K562 (cell line): ENCODE results near the gene CGN. TPM values are rescaled to one million over a fixed set of nuclear protein-coding genes. Genes with fewer than 3 reads are reported as not detected.
A peak's percentile ranks its signal among the peaks of the same experiment; 100 is the strongest.

Source experiments
- ATAC-seq: fragments of 200-7000 bp; cut with Tn5 transposase; 3 replicates; pipeline ENCODE4 v1.9.1; 2020; ENCODE audit warnings: moderate library complexity
- BruUV-seq: library from RNA; stranded (reverse); fragments of 400-500 nt; replicated peaks from 2 replicates; lab custom pipeline; 2021; lab: Mats Ljungman, UMichigan
- CTCF ChIA-PET: fragments of 300-600 bp; formaldehyde crosslinking; extraction: SDS; loops from one replicate; lab custom pipeline; 2021; ENCODE audit warnings: low intra/inter-chr PET ratio; lab: Yijun Ruan, JAX
- POLR2A ChIA-PET: fragments of 300-600, 350-650 bp; sonication (Branson Sonifier 250); formaldehyde crosslinking; extraction: SDS; loops from one replicate; lab custom pipeline; 2021; ENCODE audit warnings: antibody characterized with exemption, inconsistent platforms; lab: Yijun Ruan, JAX
- DNase-seq, 4 experiments: peaks; one replicate each; pipeline versions ENCODE4 v3.0.0 to v3.0.0-alpha.2; 2011 to 2018; ENCODE audit warnings: low spot score in 3 of 4, mixed read lengths in 3 of 4; ENCODE audit errors: extremely low read depth in 1 of 4
- FAIRE-seq: peaks from 2 replicates; lab custom pipeline; 2011; peaks lifted over from hg19 to GRCh38; lab: Jason Lieb, UNC
- H2AFZ ChIP-seq: 2 replicates; pipeline ENCODE4 v1.6.0; 2011; ENCODE audit warnings: low read depth, low read length, control low read depth, inconsistent platforms
- H3K27ac ChIP-seq: fragments of 200-600 bp; 3 replicates; pipeline ENCODE4 v1.8.0; 2011; ENCODE audit warnings: low read depth, mild to moderate bottlenecking, control low read depth, inconsistent platforms, low read length, moderate library complexity, mixed read lengths; ENCODE audit errors: extremely low read depth
- H3K27me3 ChIP-seq, 2 experiments: fragments of 300-600 bp in 1 of 2; 2 replicates in 1 of 2; 3 replicates in 1 of 2; pipeline versions ENCODE4 v1.6.0 to v1.8.0; 2011; ENCODE audit warnings: inconsistent platforms in 2 of 2, low read length in 2 of 2, mild to moderate bottlenecking in 1 of 2, mixed read lengths in 1 of 2, moderate library complexity in 1 of 2; ENCODE audit not compliant: control insufficient read depth in 2 of 2, insufficient read depth in 2 of 2
- H3K36me3 ChIP-seq: fragments of 300-600 bp; 3 replicates; pipeline ENCODE4 v1.8.0; 2011; ENCODE audit warnings: mild to moderate bottlenecking, low read length, inconsistent platforms; ENCODE audit not compliant: control insufficient read depth, insufficient read depth
- H3K4me1 ChIP-seq, 2 experiments: fragments of 200-600 bp in 1 of 2; replicated peaks in 1 of 2; 2 replicates in 1 of 2; 3 replicates in 1 of 2; pipeline versions ENCODE4 v1.5.1 to v1.8.0; 2011; ENCODE audit warnings: inconsistent platforms in 2 of 2, low read length in 2 of 2, mild to moderate bottlenecking in 1 of 2, mixed read lengths in 1 of 2, moderate library complexity in 1 of 2; ENCODE audit not compliant: control insufficient read depth in 2 of 2, insufficient read depth in 2 of 2
- H3K4me2 ChIP-seq: 2 replicates; pipeline ENCODE4 v1.6.1; 2011; ENCODE audit warnings: low read length, control low read depth, inconsistent platforms, mixed read lengths; ENCODE audit not compliant: insufficient read depth
- H3K4me3 ChIP-seq: fragments of 200-600 bp; sonication (generic), shearing (Covaris generic); 2 replicates; pipeline ENCODE4 v1.5.1; 2016; ENCODE audit warnings: control low read depth, inconsistent platforms
- H3K79me2 ChIP-seq: fragments of 200-600 bp; 3 replicates; pipeline ENCODE4 v1.8.0; 2011; ENCODE audit warnings: low read length, inconsistent platforms; ENCODE audit not compliant: control insufficient read depth, insufficient read depth
- H3K9ac ChIP-seq, 2 experiments: 2 replicates each; pipeline versions ENCODE4 v1.6.0 to v1.6.1; 2011; ENCODE audit warnings: low read depth in 2 of 2, low read length in 2 of 2, control low read depth in 1 of 2, inconsistent platforms in 1 of 2, mild to moderate bottlenecking in 1 of 2, mixed read lengths in 1 of 2; ENCODE audit not compliant: insufficient read depth in 1 of 2
- H3K9me1 ChIP-seq: one replicate; pipeline ENCODE4 v1.6.0; 2011; ENCODE audit warnings: inconsistent platforms, mild to moderate bottlenecking, low read length, moderate library complexity; ENCODE audit not compliant: control insufficient read depth, insufficient read depth
- H3K9me3 ChIP-seq: replicated peaks from 2 replicates; pipeline ENCODE4 v1.5.1; 2011; ENCODE audit warnings: low read depth, low read length, inconsistent platforms; ENCODE audit not compliant: control insufficient read depth, insufficient read depth
- H4K20me1 ChIP-seq: replicated peaks from 2 replicates; pipeline ENCODE4 v1.6.1; 2011; ENCODE audit warnings: low read length, inconsistent platforms, mixed read lengths; ENCODE audit not compliant: control insufficient read depth, insufficient read depth
- BACH1 ChIP-seq: fragments of 200-800 bp; sonication (Bioruptor generic); IDR thresholded peaks from 2 replicates; pipeline ENCODE4 v1.6.1; 2016; ENCODE audit warnings: missing genetic modification characterization, missing compliant biosample characterization
- TCFL5 ChIP-seq: fragments of 250-450 bp; sonication (Bioruptor Pico); conservative IDR thresholded peaks from 2 replicates; pipeline ENCODE4 v1.6.1; 2021; ENCODE audit warnings: mild to moderate bottlenecking, moderate library complexity, matching md5 sums
- ZNF146 ChIP-seq: IDR thresholded peaks from one replicate; pipeline ENCODE4 v1.6.1; 2018; ENCODE audit warnings: missing compliant biosample characterization; ENCODE audit not compliant: unreplicated experiment
- WGBS: fragments of 100-300 bp; shearing (Covaris generic); methylation state at CpG from one replicate; pipeline ENCODE4 v1.1.6; 2016; ENCODE audit warnings: low coverage, mixed read lengths; ENCODE audit not compliant: insufficient coverage; ENCODE audit errors: missing lambda C conversion rate; 5-methylcytosine and 5-hydroxymethylcytosine counted together
- in situ Hi-C: fragments of 300-500 bp; cut with MboI; formaldehyde crosslinking; loops from 4 replicates; pipeline ENCODE4 v1.15.0; 2018; ENCODE audit warnings: inconsistent platforms, mixed read lengths
- intact Hi-C: fragments of 100-400 bp; cut with micrococcal nuclease; formaldehyde crosslinking; loops from 2 replicates; pipeline ENCODE4 v1.14.2; 2022
- polyA plus RNA-seq, 8 experiments: library from polyadenylated mRNA; depleted of rRNA in 4 of 8; stranded (reverse) in 5 of 8; unstranded in 3 of 8; fragments of >200 nt; fragmentation: Nextera tagmentation in 2 of 8; fragmentation: Illumina TruSeq in 1 of 8; extraction: Ambion mirVana in 2 of 8; extraction: Trizol in 1 of 8; gene quantifications; 2 replicates each; pipeline versions ENCODE4 v1.2.1 to v1.2.3, GENCODE V29; 2011 to 2014; ENCODE audit warnings: inconsistent platforms in 1 of 8, missing spikeins in 1 of 8
- total RNA-seq, 7 experiments: library from RNA; depleted of rRNA in 6 of 7; stranded (reverse); fragments of >200 nt in 6 of 7; fragmentation: Illumina TruSeq in 2 of 7; extraction: Trizol in 2 of 7; gene quantifications; 2 replicates each; pipeline versions ENCODE4 v1.2.1 to v1.2.3, GENCODE V29; 2011 to 2021; ENCODE audit warnings: low replicate concordance in 1 of 7
- TF ChIP-seq, protein P1 (sequence below): IDR thresholded peaks from 3 replicates; pipeline ENCODE4 v1.6.1; 2011; ENCODE audit warnings: borderline replicate concordance, mild to moderate bottlenecking; ENCODE audit not compliant: insufficient read length, insufficient read depth

CGN gene
- total and polyA plus RNA-seq, 9 of the 15 experiments (the other 6 are each of a cell fraction or from before 2014, with no cell fraction given), result 0.03 to 1.4 (median 0.14) TPM; not detected in 2

DNA sequence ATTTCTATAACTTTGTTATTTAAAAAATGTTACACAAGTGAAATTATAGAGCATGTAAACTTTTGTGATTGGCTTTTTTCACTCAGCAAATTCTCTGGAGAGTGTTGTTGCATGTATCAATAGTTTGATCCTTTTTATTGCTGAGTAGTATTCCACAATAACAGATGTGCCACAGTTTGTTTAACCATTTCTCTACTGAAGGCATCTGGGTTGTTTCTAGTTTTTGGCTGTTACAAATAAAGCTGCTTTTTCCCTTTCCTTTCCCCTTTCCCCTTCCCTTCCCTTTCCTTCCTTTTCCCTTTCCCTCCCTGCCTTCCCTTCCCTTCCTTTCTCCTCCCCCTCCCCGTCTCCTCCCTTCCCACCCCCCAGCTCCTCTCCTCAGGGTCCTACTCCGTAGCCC is 44.9 kb downstream of the CGN start:
- Histone ChIP-seq H3K4me1 (no peaks in the 10 kb centered on the region), H3K9me3 (no peaks in the 10 kb centered on the region), H3K27me3 (peaks cover 18 to 25% of the 10 kb centered on the region in 2 experiments), H3K9me1 (no peaks in the 10 kb centered on the region), H2AFZ (no peak overlapping the region), H4K20me1 (0 out of 2 replicates have a peak, but pooled peaks cover 4% of the 10 kb centered on the region), H3K9ac (no peak overlapping the region), H3K79me2 (no peaks in the 10 kb centered on the region), H3K4me2 (no peak overlapping the region), H3K36me3 (no peaks in the 10 kb centered on the region), H3K4me3 (no peak overlapping the region), H3K27ac (no peak overlapping the region)
- ATAC-seq (no peak), FAIRE-seq (no peak), DNase-seq (no peak)
- intact Hi-C loops (no loop called here), in situ Hi-C loops (no loop called here)
- WGBS, result 0% methylated on average over 1 of the region's 2 CpGs
- ChIA-PET CTCF (no interaction called here), POLR2A (interaction anchor here (1.0 to 1.2 kb wide), 3 partner anchors 10 to 17 kb away, joined by 3 to 6 read pairs (median 3); partner anchors contain the start of gene TUFT1)
- no TSS peak for BruUV-seq
- TF ChIP-seq, protein P1, sequence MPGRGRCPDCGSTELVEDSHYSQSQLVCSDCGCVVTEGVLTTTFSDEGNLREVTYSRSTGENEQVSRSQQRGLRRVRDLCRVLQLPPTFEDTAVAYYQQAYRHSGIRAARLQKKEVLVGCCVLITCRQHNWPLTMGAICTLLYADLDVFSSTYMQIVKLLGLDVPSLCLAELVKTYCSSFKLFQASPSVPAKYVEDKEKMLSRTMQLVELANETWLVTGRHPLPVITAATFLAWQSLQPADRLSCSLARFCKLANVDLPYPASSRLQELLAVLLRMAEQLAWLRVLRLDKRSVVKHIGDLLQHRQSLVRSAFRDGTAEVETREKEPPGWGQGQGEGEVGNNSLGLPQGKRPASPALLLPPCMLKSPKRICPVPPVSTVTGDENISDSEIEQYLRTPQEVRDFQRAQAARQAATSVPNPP, result no peak
- TF ChIP-seq TCFL5 (CRISPR knock-in tag), result no peak
- no peak for TF ChIP-seq BACH1 (tag)
- TF ChIP-seq ZNF146 (CRISPR knock-in tag), result peak; percentile 32
